Erythroblast (primary cell): ENCODE data around the gene CTNND2.

Experiments
- GATA1 ChIP-seq: IDR thresholded peaks from 2 replicates; pipeline ENCODE4 v1.6.1; 2011; ENCODE audit warnings: low read depth, mild to moderate bottlenecking, control low read depth, low read length, moderate library complexity
- POLR2A ChIP-seq: IDR thresholded peaks from 2 replicates; pipeline ENCODE4 v1.6.1; 2011; ENCODE audit warnings: mild to moderate bottlenecking, low read length

DNA sequence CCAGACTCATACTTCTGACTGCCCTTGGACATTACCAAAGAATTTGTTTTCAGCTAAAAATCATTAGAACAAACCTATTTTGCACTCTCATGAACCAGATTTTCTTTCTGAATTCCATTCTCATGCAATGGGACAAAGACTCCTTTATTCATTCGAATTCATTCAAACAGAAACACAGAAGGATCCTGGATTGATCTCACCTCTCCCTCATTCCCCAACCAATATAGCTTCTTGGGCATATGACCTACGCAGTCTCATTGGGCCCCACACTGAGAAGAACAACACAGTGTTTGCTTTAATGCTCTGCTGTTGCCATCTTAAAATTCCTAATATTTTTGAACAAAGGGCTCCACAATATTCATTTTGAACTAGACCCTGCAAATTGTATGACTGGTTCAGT lies 392.4 kb downstream of the CTNND2 start:
- TF ChIP-seq POLR2A (no peak), GATA1 (no peak)
